ENCODE measurements around the gene ADAMTS12.

- TF ChIP-seq CTCF (IDR thresholded peaks at IDR 0.05), result no peak
- no peak for TF ChIP-seq POLR2A (IDR thresholded peaks at IDR 0.05)
Observed at GRCh38 chr5:33715661-33716060, 176.1 kb downstream of the ADAMTS12 start.
